Measurements from ENCODE around the gene FNIP1. TPM values are rescaled to one million over a fixed set of nuclear protein-coding genes. Genes with fewer than 3 reads are reported as not detected.
A peak's percentile ranks its signal among the peaks of the same experiment; 100 is the strongest.

The FNIP1 gene
- total and polyA plus RNA-seq, 8 donors = 21.5 to 49.3 (median 25.5) TPM

- Histone ChIP-seq H3K4me3 (no peak overlapping the region), H3K36me3 (no peaks in the 10 kb centered on the region), H3K9me3 (peaks cover 0 to 3% of the 10 kb centered on the region in 2 donors), H3K27me3 (no peaks in the 10 kb centered on the region), H3K4me1 (no peaks in the 10 kb centered on the region), H3K27ac (no peak overlapping the region)
- intact Hi-C loops (cut with DNase I) = no loop called here
- DNase-seq (no peak), ATAC-seq (no peak)
- TF ChIP-seq, protein P1, sequence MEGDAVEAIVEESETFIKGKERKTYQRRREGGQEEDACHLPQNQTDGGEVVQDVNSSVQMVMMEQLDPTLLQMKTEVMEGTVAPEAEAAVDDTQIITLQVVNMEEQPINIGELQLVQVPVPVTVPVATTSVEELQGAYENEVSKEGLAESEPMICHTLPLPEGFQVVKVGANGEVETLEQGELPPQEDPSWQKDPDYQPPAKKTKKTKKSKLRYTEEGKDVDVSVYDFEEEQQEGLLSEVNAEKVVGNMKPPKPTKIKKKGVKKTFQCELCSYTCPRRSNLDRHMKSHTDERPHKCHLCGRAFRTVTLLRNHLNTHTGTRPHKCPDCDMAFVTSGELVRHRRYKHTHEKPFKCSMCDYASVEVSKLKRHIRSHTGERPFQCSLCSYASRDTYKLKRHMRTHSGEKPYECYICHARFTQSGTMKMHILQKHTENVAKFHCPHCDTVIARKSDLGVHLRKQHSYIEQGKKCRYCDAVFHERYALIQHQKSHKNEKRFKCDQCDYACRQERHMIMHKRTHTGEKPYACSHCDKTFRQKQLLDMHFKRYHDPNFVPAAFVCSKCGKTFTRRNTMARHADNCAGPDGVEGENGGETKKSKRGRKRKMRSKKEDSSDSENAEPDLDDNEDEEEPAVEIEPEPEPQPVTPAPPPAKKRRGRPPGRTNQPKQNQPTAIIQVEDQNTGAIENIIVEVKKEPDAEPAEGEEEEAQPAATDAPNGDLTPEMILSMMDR (IDR thresholded peaks at IDR 0.05) = no peak
Measured at GRCh38 chr5:131825404-131826013, 28.7 kb upstream of the FNIP1 start.

- H3K9me3 ChIP-seq = peaks cover 0 to 3% of the 10 kb centered on the region in 2 donors
- DNase-seq (no peak), ATAC-seq (no peak)
- intact Hi-C loops (cut with DNase I) = no loop called here
- H3K27ac ChIP-seq = no peak overlapping the region
- no peak overlapping the region for H3K4me3 ChIP-seq
- no peaks in the 10 kb centered on the region for H3K27me3 ChIP-seq
- TF ChIP-seq, protein P1 (IDR thresholded peaks at IDR 0.05) = no peak
- no peaks in the 10 kb centered on the region for H3K36me3 ChIP-seq
- H3K4me1 ChIP-seq = no peaks in the 10 kb centered on the region
Measured at GRCh38 chr5:131824631-131825030, 27.8 kb upstream of the FNIP1 start.

GRCh38 chr5:131821221-131821620, 24.4 kb upstream of the FNIP1 start:
- intact Hi-C loops (cut with DNase I) = no loop called here
- H3K9me3 ChIP-seq = peaks cover 0 to 3% of the 10 kb centered on the region in 2 donors
- no peaks in the 10 kb centered on the region for H3K27me3 ChIP-seq
- no peaks in the 10 kb centered on the region for H3K36me3 ChIP-seq
- DNase-seq (no peak), ATAC-seq (no peak)
- no peak overlapping the region for H3K4me3 ChIP-seq
- H3K4me1 ChIP-seq = no peaks in the 10 kb centered on the region
- no peak overlapping the region for H3K27ac ChIP-seq
- TF ChIP-seq, protein P1 (IDR thresholded peaks at IDR 0.05) = no peak

DNA sequence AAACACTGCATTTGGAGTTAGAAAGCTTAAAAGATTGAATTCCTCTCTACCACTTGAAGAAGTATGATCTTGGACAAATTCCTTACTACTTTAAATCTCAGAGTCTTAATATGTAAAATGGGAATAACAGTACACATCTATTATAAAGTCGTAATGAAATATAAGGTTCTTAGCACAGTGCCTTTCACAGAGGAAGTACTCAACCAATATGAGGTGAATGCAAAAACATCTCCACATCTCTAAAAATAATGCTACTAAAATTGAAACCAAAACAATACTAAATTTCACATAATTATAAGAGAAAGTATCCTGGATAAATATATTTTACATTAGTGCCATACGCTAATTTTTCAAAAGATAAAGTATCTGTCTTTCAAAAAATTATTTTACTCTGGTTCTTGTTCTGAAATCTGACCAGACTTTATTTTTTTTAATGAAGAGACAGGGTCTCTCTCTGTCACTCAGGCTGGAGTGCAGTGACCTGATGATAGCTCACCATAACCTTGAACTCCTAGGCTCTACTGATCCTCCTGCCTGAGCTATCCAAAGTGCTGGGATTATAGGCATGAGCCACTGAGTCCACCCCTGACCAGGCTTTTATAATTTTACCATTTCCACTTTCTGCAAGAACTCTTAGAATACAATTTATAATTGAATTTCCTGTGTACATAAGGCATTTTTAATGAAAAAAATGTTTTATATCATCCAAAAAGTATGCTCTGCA, 21.3 kb upstream of the FNIP1 start:
- intact Hi-C loops (cut with DNase I) = no loop called here
- no peak for ATAC-seq
- H3K4me1 ChIP-seq = no peaks in the 10 kb centered on the region
- no peak overlapping the region for H3K27ac ChIP-seq
- H3K4me3 ChIP-seq = no peak overlapping the region
- DNase-seq = no peak
- H3K36me3 ChIP-seq = no peaks in the 10 kb centered on the region
- no peaks in the 10 kb centered on the region for H3K27me3 ChIP-seq
- H3K9me3 ChIP-seq = no peaks in the 10 kb centered on the region
- TF ChIP-seq, protein P1 (IDR thresholded peaks at IDR 0.05) = no peak

DNA sequence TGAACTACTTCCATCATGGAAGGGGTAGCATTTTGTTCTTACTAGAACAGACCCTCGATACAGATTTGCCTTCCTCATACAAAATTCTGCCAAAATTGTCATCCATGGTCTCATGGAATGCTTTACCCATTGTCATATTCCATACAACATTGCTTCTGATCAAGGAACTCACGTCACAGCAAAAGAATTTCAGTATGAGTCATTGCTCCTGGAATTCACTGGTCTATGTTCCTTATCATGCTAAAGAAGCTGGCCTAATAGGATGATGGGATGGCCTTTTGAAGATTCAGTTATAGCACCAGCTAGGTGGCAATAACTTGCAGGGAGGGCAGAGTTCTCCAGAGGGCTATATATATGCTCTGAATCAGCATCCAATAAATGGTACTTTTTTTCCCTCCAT, 18.2 kb upstream of the FNIP1 start:
- Histone ChIP-seq H3K27me3 (no peaks in the 10 kb centered on the region), H3K4me1 (no peaks in the 10 kb centered on the region), H3K36me3 (no peaks in the 10 kb centered on the region), H3K27ac (no peak overlapping the region), H3K4me3 (no peak overlapping the region), H3K9me3 (no peaks in the 10 kb centered on the region)
- DNase-seq (no peak), ATAC-seq (peak; percentile 41)
- TF ChIP-seq, protein P1 (IDR thresholded peaks at IDR 0.05) = no peak
- intact Hi-C loops (cut with DNase I) = no loop called here
